ENCODE measurements around the gene UBA3.

The UBA3 gene

DNA sequence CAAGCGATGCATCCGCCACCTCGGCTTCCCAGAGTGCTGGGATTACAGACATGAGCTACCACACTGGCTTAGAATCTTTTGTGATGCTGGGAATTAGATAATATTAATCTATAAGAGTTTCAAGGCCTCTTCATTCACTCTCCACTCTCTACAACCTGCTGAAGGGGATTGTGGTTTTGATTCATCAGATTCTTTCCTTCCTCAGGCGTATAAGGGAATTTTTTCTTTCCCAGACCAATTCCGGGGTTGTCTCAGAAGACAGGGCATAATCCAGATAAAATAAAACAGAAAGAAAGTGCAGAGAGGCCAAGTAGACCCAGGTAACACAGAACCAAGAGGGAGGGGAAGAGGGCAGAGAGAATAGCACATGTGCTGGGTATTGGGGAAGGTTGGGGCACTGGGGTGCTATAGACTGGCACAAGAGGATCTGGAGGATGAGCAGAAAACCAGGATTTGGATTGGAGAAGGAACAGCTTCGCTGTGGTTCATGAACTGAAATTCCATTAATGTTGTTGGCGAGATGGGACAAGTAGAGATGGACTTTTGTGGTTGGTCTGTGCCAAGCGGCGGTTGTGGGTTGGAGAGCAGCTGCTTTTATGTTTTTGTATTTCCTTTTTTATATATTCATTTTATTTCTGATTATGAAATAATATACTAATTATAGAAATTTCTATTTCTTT lies 17.4 kb upstream of the UBA3 start:
- DNase-seq = no peak

DNA sequence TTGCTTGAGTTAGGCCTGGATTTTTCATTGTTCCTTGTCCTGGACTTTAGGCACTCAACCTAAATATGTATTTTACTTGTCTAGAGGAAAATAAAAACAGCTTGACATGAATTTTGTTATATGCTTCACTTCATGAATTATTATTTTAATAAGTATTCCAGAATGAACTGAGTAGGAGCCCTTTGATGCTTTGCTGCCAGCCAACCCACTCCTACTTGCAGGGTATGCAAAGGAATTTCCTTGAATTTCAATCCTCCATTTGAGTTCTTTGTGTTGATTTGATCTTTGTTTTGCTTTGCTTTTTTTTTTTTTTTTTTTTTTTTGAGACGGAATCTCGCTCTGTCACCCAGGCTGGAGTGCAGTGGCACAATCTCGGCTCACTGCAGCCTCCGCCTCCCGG lies 16.1 kb upstream of the UBA3 start:
- no peak for DNase-seq

DNA sequence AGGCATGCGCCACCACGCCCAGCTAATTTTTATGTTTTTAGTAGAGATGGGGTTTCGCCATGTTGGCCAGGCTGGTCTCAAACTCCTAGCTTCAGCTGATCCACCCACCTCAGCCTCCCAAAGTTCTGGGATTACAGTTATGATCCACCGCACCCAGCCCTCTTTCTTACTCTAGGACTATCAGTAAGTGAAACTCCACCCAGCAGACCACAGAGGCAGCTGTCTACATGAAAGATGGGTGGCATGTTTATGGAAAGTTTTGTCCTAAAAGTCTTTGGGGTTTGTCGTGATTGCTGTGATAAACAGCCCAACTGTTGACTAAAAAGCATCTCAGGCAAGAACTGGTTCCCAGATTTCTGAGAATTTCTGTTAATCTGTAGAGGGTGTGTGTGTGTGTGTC lies 15.5 kb upstream of the UBA3 start:
- DNase-seq = no peak

DNA sequence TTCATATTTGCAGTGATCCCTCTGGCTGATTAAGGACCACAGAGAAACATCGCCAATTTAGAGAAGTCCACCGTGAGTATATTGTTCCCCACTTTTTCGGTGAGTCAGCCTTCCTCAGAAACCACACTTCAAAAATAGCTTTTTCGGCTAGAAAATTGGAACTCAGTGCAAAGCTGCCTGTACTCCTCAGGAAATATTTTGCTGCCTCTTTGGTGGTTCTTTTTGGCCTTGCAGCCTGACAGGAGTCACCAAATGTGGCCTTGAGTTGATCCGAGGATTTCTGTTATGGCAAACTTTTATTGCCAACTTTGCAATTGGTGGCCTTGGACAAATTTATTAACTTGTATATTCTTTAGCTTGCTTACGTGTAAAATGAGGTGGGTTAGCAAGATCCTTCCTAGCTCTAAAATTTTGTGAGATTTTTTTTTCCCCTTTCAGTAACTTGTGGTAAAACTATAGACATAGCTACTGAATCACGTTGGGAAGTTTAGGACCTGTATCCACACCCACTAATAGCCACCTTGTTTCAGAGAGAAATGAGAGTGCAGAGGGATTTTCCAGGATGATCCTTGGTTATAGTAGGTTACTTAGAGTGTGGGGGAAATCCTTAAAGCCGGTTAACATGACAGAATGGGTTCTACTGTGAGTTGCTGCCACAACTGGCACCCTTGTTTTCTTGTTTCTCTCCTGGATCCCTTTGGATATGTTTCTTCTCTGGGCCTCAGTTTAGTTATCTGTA lies 14.5 kb upstream of the UBA3 start:
- peak; percentile 46 for DNase-seq

DNA sequence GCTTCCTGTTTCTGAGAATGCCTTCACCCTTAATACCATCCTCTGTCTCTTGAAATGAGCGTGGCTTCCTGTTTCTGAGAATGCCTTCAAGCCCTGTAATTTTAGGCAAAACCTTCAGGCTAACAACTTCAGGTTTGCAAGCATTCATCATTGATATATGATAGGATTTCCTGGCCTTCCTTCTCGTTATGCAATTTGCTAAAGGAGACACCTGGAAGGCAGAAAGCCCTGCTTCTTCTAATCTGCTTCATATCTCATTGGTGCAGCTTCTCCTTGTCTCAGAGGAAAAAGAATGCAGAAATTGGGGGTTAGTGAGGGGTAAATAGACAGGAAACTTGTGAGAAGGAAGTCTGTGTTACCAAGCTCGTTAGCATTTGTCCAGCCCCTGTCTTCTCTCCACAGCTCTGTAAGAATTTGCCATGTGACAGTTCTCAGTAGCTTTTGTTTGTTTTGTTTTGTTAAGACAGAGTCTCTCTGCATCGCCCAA lies 11.9 kb upstream of the UBA3 start:
- no peak for DNase-seq

DNA sequence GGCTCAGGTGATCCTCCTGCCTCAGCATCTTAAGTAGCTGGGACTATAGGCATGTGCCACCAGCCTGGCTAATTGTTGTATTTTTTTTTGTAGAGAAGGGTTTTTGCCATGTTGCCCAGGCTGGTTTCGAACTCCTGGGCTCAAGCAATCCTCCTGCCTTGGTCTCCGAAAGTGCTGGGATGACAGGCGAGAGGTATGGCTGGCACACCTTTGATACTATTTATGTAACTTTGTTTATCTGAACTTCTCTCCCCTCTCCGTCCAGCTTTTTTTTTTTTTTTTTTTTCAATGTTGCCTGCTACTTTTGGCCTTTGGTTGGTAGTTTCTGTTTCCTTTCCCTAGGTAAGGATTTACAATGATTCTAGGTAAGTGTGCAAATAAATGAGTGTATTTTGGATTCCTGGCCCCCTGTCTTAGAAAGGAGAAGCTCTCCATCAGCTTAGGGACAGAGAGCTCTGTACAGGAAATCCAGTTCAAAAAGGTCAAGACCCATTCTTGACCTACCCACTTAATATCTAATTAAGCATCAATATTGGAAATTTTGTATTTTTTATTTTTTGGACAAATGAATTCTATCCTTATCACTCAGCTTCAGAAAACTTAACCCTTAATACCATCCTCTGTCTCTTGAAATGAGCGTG lies 11.3 kb upstream of the UBA3 start:
- no peak for DNase-seq

DNA sequence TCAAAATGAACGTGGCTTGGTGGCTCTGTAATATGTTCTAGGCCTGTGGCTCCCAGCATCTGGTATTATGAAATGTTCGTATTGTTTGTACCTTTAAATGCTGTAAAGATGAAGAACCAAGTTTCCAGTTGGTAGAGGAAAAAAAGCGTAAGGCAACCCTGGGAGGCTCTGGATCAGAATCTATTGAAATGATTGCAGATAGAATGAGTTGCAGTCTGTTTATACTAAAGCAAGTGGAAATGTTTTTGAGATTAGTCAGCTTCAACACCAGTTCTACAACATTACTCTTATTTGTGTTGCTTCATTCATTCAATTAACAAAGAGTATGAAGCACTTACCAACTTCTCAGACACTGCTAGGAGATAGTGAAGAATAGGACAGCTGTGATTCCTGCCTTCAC lies 9.9 kb upstream of the UBA3 start:
- DNase-seq = peak; percentile 67

DNA sequence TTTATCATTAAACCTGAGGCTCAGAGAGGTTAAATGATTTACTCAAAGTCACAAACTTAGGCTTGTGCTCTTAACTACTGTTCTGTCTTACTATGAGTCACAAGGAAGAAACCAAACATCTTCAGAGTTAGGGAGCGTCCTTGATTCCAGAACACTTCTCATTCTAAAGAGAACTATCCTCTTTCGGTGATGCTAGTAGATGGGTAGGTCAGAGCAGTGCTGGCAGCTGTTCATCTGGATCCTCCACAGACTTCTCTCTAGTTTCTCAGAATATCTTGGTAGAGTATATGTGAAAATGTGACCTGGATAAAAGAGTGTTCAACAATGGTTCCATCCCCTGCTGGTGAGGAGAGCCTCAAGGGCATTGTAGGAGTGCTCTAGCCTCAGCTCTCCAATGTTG lies 7.9 kb upstream of the UBA3 start:
- DNase-seq = peak; percentile 34

DNA sequence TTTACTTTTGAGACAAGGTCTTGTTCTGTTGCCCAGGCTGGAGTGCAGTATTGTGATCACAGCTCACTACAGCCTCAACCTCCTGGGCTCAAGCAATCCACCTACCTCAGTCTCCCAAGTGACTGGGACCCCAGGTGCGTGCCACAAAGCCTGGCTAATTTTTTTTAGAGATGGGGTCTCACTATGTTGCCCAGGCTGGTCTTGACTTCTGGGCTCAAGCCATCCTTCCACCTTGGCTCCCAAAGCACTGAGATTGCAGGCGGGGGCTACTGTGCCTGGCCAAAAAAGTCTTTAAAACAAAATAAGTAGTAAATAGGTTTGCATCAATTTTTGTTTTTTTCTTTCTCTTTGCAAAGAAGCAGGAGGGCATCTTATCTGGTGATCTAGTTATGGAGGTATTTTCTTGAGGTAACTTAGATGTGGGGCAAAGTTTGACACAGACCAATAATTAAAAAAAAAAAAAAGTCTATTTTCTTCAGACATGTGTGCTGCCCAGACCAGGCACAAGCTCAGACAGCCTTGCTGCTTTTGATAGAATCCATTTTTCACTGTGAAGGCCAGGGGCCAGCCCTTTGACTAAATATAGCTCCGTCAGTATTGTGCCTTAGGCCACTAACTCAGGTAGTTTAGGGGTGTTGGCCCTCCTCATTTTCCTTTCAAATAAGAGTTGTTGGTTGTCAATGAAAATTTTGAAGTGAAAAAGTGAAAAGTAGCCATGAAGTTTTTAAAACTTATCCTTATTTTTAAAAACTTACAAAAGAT lies 7.0 kb upstream of the UBA3 start:
- DNase-seq = no peak

DNA sequence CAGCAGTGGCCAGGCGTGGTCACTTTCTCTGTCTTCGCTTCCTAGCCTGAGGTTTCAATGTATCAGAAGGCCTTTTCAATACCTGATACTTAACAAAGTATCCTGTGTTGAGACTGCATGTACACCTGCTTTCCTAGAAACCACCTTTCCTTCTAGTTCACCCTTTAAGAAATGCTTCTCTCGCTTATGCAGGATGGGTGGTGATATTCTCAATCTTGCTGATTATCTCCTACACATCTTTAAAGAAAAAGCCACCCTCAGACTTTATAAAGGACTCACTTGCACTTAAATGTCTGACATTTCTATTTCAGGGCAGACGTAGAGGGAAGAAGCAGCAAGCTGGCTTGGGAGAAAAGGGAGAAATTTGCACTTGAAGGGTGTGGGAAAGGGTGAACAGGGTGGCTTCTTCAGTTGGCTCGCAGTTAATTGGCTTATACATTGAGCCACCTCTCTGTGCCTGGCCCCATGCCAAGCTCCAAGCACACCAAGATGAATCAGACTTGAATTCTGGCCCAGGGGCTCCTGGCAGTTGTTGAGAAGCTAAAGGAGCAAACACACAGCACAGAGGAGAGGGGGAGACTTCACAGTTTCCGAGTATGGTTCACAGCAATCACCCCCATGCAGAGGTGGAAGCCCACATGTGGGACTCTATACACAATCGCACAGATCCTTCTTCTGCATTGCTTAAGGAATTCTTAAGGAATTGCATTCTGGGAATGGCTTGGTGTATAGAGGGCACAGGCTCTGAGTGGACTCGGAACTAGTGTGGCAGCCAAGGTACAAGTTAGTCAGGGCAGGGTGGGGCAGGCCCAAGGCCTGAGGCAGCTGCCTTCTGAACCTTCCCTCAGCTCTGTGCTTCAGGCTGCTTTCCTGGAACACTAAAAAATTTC lies 5.9 kb upstream of the UBA3 start:
- peak; percentile 89 for DNase-seq

DNA sequence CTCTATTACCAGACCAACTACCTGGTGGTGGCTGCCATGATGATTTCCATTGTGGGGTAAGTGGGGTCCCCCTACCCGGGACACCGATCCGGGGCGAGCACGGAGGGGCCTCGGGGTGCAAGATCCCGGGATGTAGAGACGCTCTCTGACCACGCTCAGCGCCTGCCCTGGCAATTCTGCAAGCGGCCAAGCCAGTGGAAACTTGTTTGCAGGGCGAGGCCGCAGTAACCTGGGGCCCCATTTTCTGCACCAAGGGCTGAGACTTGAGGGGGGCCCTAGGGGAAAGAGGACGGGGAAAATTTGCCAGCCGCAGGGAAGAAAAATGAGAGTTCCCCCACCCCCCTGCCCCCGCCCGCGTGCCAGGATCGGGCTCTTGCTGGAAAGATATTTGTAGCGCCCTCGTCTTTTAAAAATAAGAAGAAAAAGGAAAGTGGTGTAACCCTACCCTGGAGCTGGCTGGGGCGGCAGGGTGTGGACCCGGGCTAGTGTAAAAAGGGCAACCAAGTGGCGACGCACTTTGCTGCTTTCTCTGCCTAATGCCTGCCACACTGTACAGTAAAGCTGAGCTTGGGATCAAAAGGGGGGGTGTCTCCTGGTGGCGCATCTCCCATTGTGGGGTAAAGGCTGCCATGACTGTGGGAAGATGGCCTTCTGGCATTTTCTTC lies 5.1 kb upstream of the UBA3 start:
- DNase-seq = peak; percentile 37

DNA sequence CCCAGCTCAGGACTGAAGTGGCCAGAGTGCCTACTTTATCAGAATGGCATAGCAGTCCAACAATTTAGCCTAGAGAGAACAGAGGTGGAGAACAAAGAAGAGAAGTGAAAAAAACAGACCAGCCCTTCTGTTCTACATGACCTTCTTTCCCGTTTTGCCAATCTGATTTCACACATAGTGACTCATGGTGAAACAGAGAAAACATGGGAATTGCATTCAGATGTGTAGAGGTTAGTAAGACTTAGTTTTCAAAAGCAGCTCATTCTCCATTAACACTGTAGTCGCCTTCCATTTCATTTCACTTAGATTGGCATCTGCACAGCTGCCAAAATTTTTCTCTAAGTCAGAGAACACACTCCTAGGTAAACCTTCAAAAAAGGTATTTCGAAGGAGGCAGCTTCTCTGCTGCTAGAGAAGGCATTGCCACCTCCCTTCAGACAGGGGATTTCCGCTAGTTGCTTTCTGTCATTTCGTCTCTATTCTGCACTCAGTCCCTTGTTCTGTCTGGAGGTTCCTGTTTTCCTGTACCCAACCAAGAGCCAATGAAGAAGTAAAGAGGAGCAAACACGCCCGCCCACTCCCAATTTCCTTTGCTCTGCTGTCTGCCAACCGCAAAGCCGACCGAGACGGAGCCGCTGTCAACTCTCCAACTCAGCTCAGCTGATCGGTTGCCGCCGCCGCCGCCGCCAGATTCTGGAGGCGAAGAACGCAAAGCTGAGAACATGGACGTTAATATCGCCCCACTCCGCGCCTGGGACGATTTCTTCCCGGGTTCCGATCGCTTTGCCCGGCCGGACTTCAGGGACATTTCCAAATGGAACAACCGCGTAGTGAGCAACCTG lies 4.4 kb upstream of the UBA3 start, which contains the start of gene ARL6IP5:
Gene ARL6IP5, plus strand, starts transcription at position 612 of the 842 bp plus-strand sequence. Its CDS starts 111 bp downstream, at position 723.
- peak; percentile 94 for DNase-seq

DNA sequence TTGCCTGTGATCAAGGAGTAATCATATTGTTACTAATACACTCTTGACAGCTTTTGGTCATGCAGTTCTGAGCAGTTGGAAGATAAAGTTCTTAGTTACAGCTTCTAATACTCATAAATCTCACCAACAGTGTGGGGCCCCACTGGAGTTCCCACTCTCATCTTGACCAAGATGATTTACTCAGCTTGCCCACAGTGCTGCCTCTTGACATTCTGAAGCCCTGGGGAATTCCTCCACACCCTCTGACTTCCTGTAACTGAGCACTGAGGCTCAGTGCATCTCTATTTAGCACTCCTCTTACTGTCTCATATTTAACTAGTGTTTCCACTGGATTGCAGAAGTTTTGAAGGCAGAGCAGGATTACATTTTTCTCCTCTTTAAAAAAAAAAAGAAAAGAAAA lies 2.6 kb upstream of the UBA3 start:
- DNase-seq = peak; percentile 85

DNA sequence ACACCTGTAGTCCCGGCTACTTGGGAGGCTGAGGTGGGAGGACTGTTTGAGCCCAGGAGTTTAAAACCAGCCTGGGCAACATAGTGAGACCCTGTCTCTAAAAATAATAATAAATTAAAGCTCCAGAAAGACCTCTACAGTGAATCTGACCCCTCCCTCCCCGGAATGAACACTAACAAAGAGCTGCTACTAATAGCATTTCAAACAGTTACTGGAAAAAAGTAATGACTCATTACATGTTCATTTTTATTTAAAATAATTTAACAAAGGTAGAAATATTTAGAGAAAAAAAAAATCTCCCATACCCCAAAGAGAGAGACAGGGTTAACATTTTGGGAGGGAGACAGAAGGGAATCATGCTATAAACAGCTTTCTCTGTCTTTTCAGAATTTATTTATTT lies 2.2 kb upstream of the UBA3 start:
- DNase-seq = no peak

DNA sequence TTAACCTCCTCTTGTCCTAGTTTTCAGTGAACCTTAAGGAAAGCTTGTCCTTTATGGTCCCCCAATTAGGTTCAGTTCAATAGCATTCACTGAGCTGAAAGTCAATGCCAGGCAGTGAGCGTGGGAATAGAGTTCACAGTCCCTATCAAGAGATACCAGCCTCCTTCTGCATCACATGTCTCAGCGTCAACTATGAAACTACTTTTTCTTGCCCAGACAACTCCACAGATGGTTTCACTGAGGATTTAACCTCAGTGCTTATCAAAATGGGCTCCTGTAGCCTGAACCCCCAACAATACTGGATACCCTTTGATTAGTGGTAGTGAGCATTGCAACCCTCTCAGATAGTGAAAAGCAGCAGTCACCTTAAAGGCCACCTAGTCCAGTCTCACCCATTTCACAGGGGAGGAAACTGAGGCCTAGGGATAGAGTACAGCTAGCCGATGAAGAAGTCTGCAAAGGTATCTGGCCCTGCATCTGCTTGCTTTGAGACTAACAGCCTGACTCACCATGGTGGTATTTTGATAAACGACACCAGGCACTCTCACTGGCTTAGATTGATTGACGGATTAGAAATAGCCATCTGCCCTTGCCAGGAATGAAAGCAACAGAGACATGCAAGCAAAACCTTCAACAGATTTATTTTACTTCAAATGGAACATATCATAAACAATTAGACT lies 1.6 kb upstream of the UBA3 start:
- DNase-seq = peak; percentile 27

DNA sequence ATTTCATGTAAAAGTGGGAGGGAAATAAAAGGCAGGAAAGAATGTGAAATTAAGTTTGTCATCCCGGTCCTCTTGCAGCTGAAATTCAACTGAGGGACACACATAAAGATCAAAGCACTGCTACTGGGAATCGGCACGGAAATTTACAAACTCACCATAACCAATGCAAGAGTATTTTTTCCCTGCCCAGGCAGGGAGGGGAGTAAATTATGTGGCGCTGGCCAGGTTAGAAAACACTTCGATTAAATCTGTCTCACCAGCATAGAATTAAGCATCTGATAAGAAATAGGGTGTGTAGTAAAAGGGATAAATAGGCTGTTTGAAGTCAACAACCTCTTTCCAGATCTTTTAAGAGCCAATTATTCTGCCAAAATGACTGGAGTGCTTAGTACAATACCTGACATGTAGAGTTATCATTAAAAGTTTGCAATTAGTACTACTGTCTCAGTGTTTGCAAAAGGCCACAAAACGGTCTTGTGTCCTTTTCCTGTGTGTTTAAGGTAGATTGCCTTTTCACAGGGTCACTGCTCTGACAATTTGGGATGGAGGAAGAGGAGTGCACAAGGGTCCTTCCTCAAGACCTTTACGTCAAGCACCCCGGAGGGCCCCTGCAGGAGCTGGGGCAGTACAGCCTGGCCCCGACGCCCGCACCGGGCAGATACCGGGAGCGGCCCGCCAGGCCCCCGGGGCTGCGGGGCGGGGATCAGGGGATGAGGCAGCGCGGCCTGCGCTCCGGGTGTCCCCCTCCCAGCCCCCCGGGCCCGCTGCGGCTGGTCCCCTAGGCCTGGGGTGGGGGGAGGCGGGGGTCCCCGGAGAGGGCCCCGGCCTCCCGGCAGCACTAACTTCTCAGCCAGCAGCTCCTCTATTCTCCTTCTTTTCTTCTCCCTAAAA lies 651 bp downstream of the UBA3 start:
- DNase-seq = no peak

DNA sequence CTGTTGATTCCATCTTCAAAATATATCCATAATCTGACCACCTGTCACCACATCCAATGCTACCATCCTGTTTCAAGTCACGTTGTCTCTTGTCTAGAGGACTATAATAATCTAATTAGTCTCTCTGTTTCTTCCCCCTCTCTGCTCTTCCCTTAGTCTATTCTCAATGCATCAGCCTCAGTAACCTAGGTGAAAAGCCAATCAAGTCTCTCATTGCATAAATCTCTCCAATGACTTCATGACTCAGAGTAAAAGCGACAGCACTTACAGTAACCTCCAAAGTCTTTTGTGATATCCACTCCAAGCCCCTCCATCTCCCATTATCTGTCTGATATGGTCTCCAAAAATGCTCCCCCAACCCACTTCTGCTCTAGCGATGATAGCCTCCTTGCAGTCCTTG lies 7.2 kb downstream of the UBA3 start:
- DNase-seq = no peak

DNA sequence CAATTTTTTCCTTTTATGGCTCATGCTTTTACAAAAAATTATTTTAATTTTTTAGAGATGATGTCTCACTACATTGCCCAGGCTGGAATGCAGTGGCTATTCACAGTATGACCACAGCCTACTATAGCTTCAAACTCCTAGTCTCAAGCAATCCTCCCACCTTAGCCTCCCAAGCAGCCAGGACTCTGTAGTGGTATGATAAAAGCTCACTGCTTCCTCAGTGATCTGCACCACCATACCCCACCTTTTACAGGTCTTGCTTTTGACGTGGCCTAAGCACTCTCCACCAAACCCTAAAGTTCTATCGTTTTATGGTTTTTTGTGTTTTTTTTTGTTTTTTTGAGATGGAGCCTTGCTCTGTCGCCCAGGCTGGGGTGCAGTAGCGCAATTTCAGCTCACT lies 14.0 kb downstream of the UBA3 start:
- DNase-seq = no peak
